ENCODE data around the gene ZNF747. TPM values are rescaled to one million over a fixed set of nuclear protein-coding genes. Genes with fewer than 3 reads are reported as not detected.
A peak's percentile ranks its signal among the peaks of the same experiment; 100 is the strongest.

The ZNF747 gene
- total RNA-seq, 1 experiment from 2014 or later = 14.5 TPM

DNA sequence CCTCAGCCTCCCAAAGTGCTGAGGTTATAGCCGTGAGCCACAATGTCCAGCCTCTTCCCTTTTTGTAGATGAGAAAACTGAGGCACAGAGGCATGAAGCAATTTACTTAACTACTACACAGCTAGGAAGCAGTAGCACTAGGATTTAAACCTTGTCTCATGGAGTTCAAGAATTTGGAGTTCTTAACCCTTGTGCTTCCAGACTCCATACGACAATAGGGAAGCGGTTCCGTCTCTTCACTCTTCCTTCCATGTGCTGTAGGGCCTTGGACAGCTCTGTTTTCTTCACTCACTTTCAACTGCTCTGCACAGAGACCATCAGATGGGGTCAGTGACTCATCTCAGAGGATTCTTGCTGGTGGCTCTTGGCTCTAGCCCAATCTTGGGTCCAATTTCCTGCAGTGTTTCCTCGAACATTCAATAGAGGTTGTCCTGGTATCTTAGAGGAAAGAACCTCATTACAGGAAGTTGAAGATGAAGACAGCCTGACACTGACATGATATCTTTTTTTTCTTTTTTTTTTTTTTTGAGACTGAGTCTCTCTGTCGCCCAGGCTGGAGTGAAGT is 42.8 kb downstream of the ZNF747 start:
- intact Hi-C loops (cut with micrococcal nuclease; ENCODE audit: unreplicated experiment) = loop anchor here (2.0 kb wide), 1 partner anchor 61 kb away; the partner anchor contains the start of gene DCTPP1
- no peak overlapping the region for H3K27ac ChIP-seq
- no peaks in the 10 kb centered on the region for H4K20me1 ChIP-seq (ENCODE audit: insufficient read depth)
- no peak overlapping the region for H3K4me3 ChIP-seq
- peak; percentile 86 to 90 for DNase-seq
- H3K79me2 ChIP-seq (ENCODE audit: low read depth) = no peaks in the 10 kb centered on the region
- H3F3A ChIP-seq (ENCODE audit: insufficient read depth, low read depth) = peaks cover 12% of the 10 kb centered on the region; the same call in 1 of the 2 replicates
- POLR2A ChIA-PET (ENCODE audit: unreplicated experiment) = interaction anchor here (0.5 to 0.9 kb wide), 10 partner anchors 10 to 663 kb away, joined by 3 to 18 read pairs (median 6); partner anchors contain the start of gene ZNF764
- H3K4me1 ChIP-seq (replicated peaks; ENCODE audit: insufficient read depth) = peaks cover 15% of the 10 kb centered on the region
- no peaks in the 10 kb centered on the region for H3K36me3 ChIP-seq (ENCODE audit: low read depth)
- BruUV-seq (replicated peaks) = no TSS peak
- no peaks in the 10 kb centered on the region for H3K9me2 ChIP-seq (ENCODE audit: insufficient read depth)
- no peaks in the 10 kb centered on the region for H3K27me3 ChIP-seq (ENCODE audit: insufficient read depth, low read depth)
- TF ChIP-seq, protein P1, sequence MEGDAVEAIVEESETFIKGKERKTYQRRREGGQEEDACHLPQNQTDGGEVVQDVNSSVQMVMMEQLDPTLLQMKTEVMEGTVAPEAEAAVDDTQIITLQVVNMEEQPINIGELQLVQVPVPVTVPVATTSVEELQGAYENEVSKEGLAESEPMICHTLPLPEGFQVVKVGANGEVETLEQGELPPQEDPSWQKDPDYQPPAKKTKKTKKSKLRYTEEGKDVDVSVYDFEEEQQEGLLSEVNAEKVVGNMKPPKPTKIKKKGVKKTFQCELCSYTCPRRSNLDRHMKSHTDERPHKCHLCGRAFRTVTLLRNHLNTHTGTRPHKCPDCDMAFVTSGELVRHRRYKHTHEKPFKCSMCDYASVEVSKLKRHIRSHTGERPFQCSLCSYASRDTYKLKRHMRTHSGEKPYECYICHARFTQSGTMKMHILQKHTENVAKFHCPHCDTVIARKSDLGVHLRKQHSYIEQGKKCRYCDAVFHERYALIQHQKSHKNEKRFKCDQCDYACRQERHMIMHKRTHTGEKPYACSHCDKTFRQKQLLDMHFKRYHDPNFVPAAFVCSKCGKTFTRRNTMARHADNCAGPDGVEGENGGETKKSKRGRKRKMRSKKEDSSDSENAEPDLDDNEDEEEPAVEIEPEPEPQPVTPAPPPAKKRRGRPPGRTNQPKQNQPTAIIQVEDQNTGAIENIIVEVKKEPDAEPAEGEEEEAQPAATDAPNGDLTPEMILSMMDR (conservative IDR thresholded peaks at IDR 0.05) = no peak
- TF ChIP-seq EZH2 (IDR thresholded peaks at IDR 0.05; ENCODE audit: low read depth) = no peak
- peak overlapping the region; percentile 28 for H3K4me2 ChIP-seq
- no peak overlapping the region for H2AFZ ChIP-seq
- H3K9me3 ChIP-seq (ENCODE audit: insufficient read depth, low read depth) = no peaks in the 10 kb centered on the region
- CTCF ChIA-PET = interaction anchor here (0.6 to 1.0 kb wide), 5 partner anchors 44 to 124 kb away, joined by 3 to 5 read pairs (median 4); partner anchors contain the start of genes DCTPP1 and SEPHS2

DNA sequence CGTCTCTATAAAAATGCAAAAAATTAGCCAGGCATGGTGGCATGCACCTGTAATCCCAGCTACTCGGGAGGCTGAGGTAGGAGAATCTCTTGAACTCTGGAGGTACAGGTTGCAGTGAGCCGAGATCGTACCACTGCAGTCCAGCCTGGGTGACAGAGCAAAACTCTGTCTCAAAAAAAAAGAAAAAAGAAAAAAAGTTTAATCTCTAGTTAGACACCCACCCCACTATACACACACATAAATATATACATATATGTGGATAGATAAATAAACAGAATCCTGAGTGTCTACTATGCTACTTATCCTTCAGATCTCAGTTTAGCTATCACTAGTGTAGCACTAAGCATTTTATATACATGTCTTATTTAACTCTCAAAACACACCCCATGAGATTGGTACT is 43.4 kb downstream of the ZNF747 start:
- DNase-seq = no peak
- CTCF ChIA-PET = interaction anchor here (0.6 to 1.0 kb wide), 3 partner anchors 44 to 61 kb away, joined by 3 to 5 read pairs (median 4); partner anchors contain the start of genes DCTPP1 and SEPHS2

DNA sequence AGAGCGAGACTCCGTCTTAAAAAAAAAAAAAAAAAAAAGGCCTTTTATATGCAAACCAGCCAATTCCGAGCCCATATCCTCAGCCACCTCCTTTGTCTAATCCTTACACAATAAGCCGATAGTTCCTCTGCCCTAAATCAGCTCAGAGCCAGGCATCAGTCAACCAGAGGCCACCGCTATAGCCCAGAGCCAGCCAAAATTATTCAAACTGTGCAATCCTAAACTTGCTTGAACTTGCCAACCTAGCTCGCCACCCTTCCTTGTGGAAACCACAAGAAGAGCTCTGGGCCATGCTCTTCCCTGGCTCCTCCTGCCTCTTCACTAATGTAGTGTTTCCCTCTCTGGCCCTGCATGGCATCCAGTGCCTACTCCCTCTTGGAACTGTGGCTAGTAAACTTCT is 44.4 kb downstream of the ZNF747 start:
- intact Hi-C loops (cut with micrococcal nuclease; ENCODE audit: unreplicated experiment) = no loop called here
- H3K4me1 ChIP-seq (replicated peaks; ENCODE audit: insufficient read depth) = peaks cover 15% of the 10 kb centered on the region

More for the DNA sequence above, 43.4 kb downstream of the ZNF747 start:
- Histone ChIP-seq H3K4me1 (replicated peaks; ENCODE audit: insufficient read depth) (peaks cover 15% of the 10 kb centered on the region), H3K36me3 (ENCODE audit: low read depth) (no peaks in the 10 kb centered on the region), H3K27ac (no peak overlapping the region), H2AFZ (no peak overlapping the region), H3F3A (ENCODE audit: insufficient read depth, low read depth) (peaks cover 12% of the 10 kb centered on the region; the same call in 1 of the 2 replicates), H3K79me2 (ENCODE audit: low read depth) (no peaks in the 10 kb centered on the region), H3K4me3 (no peak overlapping the region), H3K9me3 (ENCODE audit: insufficient read depth, low read depth) (no peaks in the 10 kb centered on the region), H4K20me1 (ENCODE audit: insufficient read depth) (no peaks in the 10 kb centered on the region), H3K27me3 (ENCODE audit: insufficient read depth, low read depth) (no peaks in the 10 kb centered on the region), H3K9me2 (ENCODE audit: insufficient read depth) (no peaks in the 10 kb centered on the region), H3K4me2 (no peak overlapping the region)
- intact Hi-C loops (cut with micrococcal nuclease; ENCODE audit: unreplicated experiment) = no loop called here
- BruUV-seq (replicated peaks) = no TSS peak
- no peak for TF ChIP-seq EZH2 (IDR thresholded peaks at IDR 0.05; ENCODE audit: low read depth)
- TF ChIP-seq, protein P1 (conservative IDR thresholded peaks at IDR 0.05) = no peak
- POLR2A ChIA-PET (ENCODE audit: unreplicated experiment) = interaction anchor here (0.5 to 0.9 kb wide), 10 partner anchors 10 to 1174 kb away, joined by 3 to 18 read pairs (median 6); partner anchors contain the start of gene ZNF764

More for the DNA sequence above, 44.4 kb downstream of the ZNF747 start:
- Histone ChIP-seq H3F3A (ENCODE audit: insufficient read depth, low read depth) (peaks cover 12% of the 10 kb centered on the region; the same call in 1 of the 2 replicates), H4K20me1 (ENCODE audit: insufficient read depth) (no peaks in the 10 kb centered on the region), H3K36me3 (ENCODE audit: low read depth) (no peaks in the 10 kb centered on the region), H3K27ac (no peak overlapping the region), H3K9me2 (ENCODE audit: insufficient read depth) (no peaks in the 10 kb centered on the region), H2AFZ (no peak overlapping the region), H3K9me3 (ENCODE audit: insufficient read depth, low read depth) (no peaks in the 10 kb centered on the region), H3K27me3 (ENCODE audit: insufficient read depth, low read depth) (no peaks in the 10 kb centered on the region), H3K79me2 (ENCODE audit: low read depth) (no peaks in the 10 kb centered on the region), H3K4me3 (no peak overlapping the region), H3K4me2 (no peak overlapping the region)
- ChIA-PET POLR2A (ENCODE audit: unreplicated experiment) (interaction anchor here (0.5 to 0.7 kb wide), 2 partner anchors 29 to 37 kb away, joined by 3 to 60 read pairs; no protein-coding TSS in a partner anchor), CTCF (no interaction called here)
- DNase-seq = peak in 1 of 2 experiments; percentile 38
- TF ChIP-seq, protein P1 (conservative IDR thresholded peaks at IDR 0.05) = no peak
- no peak for TF ChIP-seq EZH2 (IDR thresholded peaks at IDR 0.05; ENCODE audit: low read depth)
- BruUV-seq (replicated peaks) = no TSS peak

All from PC-9 (cell line).